SK-N-SH (cell line): ENCODE data around the gene ESRP2.

Source experiments
- CTCF ChIP-seq: fragments of 200-600 bp; sonication (generic); IDR thresholded peaks from 2 replicates; pipeline ENCODE4 v1.6.1; 2017; ENCODE audit warnings: antibody characterized with exemption, mild to moderate bottlenecking, moderate library complexity
- USF2 ChIP-seq: fragments of 150-350 bp; IDR thresholded peaks from 2 replicates; pipeline ENCODE4 v1.6.1; 2017; ENCODE audit warnings: antibody characterized with exemption, low read length, low read depth, borderline replicate concordance
- TF ChIP-seq, protein P1 (sequence below): IDR thresholded peaks from 2 replicates; pipeline ENCODE4 v1.6.1; 2012; ENCODE audit warnings: mild to moderate bottlenecking, low read depth, low read length, moderate library complexity

DNA sequence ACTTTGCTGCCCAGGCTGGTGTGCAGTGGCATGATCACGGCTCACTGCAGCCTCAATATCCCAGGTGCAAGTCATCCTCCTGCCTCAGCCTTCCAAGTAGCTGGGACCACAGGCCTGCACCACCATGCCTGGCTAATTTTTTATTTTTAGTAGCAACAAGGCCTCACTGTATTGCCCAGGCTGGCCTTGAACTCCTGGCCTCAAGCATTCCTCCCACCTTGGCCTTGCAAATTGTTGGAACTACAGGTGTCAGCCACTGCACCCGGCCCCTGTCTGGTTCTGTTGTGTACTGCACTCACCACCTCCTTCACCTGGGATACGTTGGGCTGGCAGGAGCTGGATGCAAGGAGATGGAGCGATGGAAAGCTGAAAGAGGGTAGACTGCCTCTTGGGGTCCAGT is 17.8 kb upstream of the ESRP2 start:
- TF ChIP-seq, protein P1, sequence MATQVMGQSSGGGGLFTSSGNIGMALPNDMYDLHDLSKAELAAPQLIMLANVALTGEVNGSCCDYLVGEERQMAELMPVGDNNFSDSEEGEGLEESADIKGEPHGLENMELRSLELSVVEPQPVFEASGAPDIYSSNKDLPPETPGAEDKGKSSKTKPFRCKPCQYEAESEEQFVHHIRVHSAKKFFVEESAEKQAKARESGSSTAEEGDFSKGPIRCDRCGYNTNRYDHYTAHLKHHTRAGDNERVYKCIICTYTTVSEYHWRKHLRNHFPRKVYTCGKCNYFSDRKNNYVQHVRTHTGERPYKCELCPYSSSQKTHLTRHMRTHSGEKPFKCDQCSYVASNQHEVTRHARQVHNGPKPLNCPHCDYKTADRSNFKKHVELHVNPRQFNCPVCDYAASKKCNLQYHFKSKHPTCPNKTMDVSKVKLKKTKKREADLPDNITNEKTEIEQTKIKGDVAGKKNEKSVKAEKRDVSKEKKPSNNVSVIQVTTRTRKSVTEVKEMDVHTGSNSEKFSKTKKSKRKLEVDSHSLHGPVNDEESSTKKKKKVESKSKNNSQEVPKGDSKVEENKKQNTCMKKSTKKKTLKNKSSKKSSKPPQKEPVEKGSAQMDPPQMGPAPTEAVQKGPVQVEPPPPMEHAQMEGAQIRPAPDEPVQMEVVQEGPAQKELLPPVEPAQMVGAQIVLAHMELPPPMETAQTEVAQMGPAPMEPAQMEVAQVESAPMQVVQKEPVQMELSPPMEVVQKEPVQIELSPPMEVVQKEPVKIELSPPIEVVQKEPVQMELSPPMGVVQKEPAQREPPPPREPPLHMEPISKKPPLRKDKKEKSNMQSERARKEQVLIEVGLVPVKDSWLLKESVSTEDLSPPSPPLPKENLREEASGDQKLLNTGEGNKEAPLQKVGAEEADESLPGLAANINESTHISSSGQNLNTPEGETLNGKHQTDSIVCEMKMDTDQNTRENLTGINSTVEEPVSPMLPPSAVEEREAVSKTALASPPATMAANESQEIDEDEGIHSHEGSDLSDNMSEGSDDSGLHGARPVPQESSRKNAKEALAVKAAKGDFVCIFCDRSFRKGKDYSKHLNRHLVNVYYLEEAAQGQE, result no peak
- no peak for TF ChIP-seq USF2
- no peak for TF ChIP-seq CTCF
